ACC112 (cell line): Measurements from ENCODE around the gene MYL3.
"Not testable (repeated sequence)": the region's sequence is repeated elsewhere in the genome, so short reads cannot be mapped to it uniquely, and the experiment has no call there.

ENCODE experiments used
- H2AFZ ChIP-seq: fragments of 200-600 bp; sonication (generic); one replicate; pipeline ENCODE4 v1.6.0; 2017; ENCODE audit warnings: antibody characterized with exemption, low read length; ENCODE audit not compliant: unreplicated experiment
- H3K27ac ChIP-seq: fragments of 200-600 bp; sonication (generic); 2 replicates; pipeline ENCODE4 v1.5.1; 2014; ENCODE audit warnings: low read depth, mild to moderate bottlenecking, antibody characterized with exemption, low read length, moderate library complexity
- H3K27me3 ChIP-seq: fragments of 200-600 bp; sonication (generic); 2 replicates; pipeline ENCODE4 v1.6.1; 2014; ENCODE audit warnings: mild to moderate bottlenecking, antibody characterized with exemption, low read length, moderate library complexity, mixed read lengths; ENCODE audit not compliant: insufficient read depth
- H3K36me3 ChIP-seq: fragments of 200-600 bp; sonication (generic); 2 replicates; pipeline ENCODE4 v1.6.1; 2016; ENCODE audit warnings: mild to moderate bottlenecking, antibody characterized with exemption, low read length, moderate library complexity, mixed read lengths; ENCODE audit not compliant: insufficient read depth
- H3K4me1 ChIP-seq: fragments of 200-600 bp; sonication (generic); one replicate; pipeline ENCODE4 v1.6.1; 2016; ENCODE audit warnings: low read length, mixed read lengths; ENCODE audit not compliant: insufficient read depth, unreplicated experiment, control insufficient read depth
- H3K4me3 ChIP-seq: fragments of 200-600 bp; sonication (generic); 2 replicates; pipeline ENCODE4 v1.5.1; 2014; ENCODE audit warnings: mild to moderate bottlenecking, low read depth, low read length
- H3K79me2 ChIP-seq: fragments of 200-600 bp; sonication (generic); one replicate; pipeline ENCODE4 v1.6.0; 2016; ENCODE audit warnings: low read length; ENCODE audit not compliant: control insufficient read depth, unreplicated experiment, insufficient read depth

The MYL3 gene

DNA sequence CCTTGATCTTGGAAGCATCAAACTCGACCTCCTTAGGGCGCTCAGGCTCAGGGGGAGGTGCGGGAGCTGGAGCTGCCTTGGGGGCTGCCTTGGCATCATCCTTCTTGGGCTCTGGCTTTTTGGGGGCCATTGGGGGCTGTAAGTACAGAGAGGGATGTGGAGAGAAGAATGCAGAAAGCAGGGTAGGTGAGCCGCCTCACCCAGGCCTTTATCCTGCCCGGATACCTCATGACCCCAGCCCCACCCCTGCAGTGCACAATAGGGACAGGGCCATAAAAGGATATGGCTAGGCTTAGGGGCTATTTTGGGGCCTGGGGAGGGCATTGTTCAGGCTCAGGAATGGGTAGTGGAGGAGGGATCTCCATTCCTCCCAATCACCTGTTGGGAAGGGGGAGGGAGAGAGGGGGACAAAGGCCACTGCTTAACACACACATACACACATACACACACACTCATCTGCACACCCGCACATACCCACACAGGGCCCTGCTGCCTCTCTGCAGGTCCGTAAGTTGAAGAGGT lies at the start of gene MYL3:
TSS of gene MYL3 (minus strand) at position 184 of the 522 bp plus-strand sequence. CDS start at position 130, 54 bp downstream.
- no peaks in the 10 kb centered on the region for H3K36me3 ChIP-seq
- H3K27me3 ChIP-seq = no peaks in the 10 kb centered on the region
- H3K4me1 ChIP-seq = peaks cover 7% of the 10 kb centered on the region
- no peaks in the 10 kb centered on the region for H3K79me2 ChIP-seq
- no peak within 1 kb of the TSS for H3K27ac ChIP-seq
- no peak within 1 kb of the TSS for H3K4me3 ChIP-seq
- no peak within 1 kb of the TSS for H2AFZ ChIP-seq

DNA sequence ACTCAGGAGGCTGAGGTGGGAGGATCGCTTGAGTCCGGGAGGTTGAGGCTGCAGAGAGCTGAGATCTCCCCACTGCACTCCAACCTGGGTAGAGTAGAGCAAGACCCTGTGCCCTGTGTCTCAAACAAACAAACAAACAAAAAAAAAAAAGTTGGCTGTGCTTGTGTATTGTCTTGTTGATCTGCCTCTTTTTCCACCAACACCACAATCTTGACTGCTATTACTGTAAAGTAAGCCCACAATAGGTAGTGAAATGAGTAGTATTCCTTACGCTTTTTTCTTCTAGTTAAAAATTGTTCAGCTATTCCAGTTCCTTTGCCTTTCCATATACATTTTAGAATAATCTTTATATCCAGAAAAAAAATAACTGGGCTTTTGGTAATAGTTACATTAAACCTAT lies 49.7 kb upstream of the MYL3 start:
- Histone ChIP-seq H3K36me3 (peaks cover 12% of the 10 kb centered on the region), H3K27ac (no peak overlapping the region), H2AFZ (no peak overlapping the region), H3K27me3 (no peaks in the 10 kb centered on the region), H3K4me1 (peaks cover 22% of the 10 kb centered on the region), H3K4me3 (no peak overlapping the region), H3K79me2 (no peaks in the 10 kb centered on the region)

DNA sequence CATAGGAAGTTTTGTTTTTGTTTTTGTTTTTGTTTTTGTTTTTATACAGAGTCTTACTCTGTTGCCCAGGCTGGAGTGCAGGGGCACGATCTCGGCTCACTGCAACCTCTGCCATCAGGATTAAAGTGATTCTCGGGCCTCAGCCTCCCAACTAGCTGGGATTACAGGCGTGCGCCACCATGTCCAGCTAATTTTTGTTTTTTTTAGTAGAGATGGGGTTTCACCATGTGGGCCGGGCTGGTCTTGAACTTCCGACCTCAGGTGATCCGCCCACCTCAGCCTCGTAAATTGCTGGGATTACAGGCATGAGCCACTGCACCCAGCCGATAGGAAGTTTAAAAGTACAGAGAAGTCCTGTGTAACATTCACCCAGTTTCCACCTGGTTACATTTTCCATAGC lies 47.7 kb upstream of the MYL3 start:
- not testable (repeated sequence) for H3K79me2 ChIP-seq, H2AFZ ChIP-seq, H3K4me3 ChIP-seq, H3K27ac ChIP-seq, H3K27me3 ChIP-seq, H3K36me3 ChIP-seq
- H3K4me1 ChIP-seq = peaks cover 24% of the 10 kb centered on the region

DNA sequence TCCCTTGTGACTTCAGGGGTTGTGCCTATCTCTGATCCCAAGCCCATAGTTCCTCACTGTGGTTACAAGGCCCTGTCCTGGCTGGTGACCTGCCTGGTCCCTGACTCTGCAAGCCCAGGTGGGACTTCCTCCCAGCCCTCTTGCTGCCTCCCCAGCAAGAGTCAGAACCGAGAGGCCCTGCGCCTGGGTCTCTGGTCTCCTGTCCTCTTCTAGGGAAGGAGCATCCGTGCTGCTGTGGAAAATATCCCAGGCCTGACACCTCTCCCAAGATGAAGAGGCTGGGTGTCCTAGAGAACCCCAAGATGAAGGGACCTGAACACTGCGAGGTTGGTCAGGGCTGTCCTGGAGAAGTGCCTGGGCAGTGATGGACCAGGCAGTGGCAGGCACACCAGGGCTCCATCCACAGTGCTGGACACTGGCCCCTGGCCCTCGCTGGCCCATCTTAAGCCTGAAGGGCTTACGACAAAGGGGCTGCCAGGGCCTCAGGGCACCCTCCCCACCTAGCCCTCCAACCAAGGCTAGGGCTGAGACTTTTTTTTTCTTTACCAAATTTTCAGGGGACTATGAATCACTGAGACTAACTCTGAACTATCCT lies 47.0 kb upstream of the MYL3 start:
- Histone ChIP-seq H3K27me3 (no peaks in the 10 kb centered on the region), H2AFZ (no peak overlapping the region), H3K27ac (no peak overlapping the region), H3K4me1 (peaks cover 24% of the 10 kb centered on the region), H3K36me3 (no peaks in the 10 kb centered on the region), H3K4me3 (no peak overlapping the region), H3K79me2 (no peaks in the 10 kb centered on the region)

DNA sequence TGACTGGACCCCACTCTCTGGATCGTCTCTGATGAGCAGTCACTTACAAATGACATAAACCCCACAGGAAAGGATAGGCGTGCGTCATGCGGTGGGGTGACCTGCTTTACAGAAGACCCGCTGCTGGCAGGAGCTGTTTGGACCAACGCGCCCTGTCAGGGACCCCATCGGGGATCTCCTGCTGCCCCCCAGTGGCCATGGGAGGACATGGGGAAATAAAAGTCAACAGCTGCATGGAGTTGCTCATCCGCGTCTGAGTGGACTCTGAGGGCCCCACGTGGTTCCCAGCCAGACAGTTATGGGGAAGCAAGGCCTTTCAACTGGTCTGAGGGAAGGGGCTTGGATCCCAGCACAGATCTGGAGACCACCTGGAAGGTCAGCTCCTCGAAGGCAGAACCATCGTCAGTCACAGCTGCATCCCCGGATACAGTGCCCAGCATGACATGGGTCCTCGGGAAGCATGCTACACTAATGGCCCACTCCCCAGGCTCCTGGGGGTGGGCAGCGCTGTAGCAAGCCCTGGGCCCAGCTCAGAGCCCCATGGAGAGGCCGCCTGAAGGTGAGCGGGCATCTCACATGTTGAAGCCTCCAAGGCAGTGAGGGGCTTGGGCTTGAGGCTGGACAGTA lies 46.4 kb upstream of the MYL3 start:
- no peaks in the 10 kb centered on the region for H3K27me3 ChIP-seq
- H3K4me3 ChIP-seq = no peak overlapping the region
- no peaks in the 10 kb centered on the region for H3K79me2 ChIP-seq
- peaks cover 24% of the 10 kb centered on the region for H3K4me1 ChIP-seq
- no peak overlapping the region for H3K27ac ChIP-seq
- no peak overlapping the region for H2AFZ ChIP-seq
- no peaks in the 10 kb centered on the region for H3K36me3 ChIP-seq

DNA sequence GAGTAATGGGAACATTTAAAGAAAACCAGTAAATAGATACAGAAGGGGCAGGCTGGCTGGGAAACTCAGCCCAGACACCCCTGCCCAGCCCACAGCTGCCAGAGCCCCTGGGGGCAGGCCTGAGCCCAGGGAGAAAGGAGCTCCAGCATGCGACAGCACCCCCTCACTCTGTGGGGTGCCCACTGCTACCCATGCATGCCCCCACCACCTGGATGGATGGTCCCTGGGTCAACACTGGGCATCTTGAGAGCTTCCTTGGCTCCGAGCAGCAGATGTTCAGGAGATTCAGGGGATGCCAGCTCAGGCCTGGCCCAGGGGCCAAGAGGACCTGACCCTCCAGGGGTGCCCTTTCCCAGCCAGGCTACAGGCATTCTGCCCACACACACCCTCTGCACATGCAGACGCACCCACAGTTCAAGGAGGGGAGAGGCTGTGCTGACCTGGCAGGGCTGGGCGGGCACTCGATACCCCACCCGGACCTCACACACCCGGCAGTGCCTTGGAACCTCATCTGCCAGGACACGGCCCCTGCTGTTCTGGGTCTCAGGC lies 45.8 kb upstream of the MYL3 start:
- no peak overlapping the region for H2AFZ ChIP-seq

DNA sequence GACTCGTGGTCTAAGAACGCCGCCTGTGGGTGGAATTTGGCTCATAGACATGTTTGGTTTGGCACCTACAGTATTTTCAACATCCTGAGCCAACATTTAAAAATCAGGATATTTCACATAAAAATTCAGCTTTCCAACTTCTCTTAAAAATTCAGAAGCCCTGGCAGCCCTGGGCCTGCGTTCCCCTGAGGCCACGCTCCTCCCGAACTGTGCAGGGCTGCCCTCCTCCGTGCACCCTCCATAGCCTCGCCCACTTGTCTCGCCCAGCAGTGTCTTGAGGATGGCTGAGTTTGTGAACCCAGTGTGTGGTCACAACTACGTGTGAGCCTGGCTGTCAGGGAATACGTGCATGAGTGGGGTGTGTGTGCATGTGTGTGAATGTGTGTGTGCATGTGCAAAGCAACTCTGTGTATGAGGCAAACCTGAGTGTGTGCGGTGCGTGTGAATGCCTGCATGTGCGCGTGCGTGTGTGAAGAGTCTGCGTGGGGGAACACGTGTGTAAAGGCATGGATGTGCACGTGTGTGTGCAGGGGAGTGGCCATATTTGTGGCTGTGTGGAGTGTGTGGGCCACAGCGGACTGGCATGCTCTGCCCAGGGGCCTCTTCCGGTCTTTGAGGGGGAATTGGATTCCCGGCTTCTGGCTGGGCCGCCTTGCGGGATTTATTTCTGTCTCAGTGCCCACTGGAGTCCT lies 45.2 kb upstream of the MYL3 start:
- H2AFZ ChIP-seq = no peak overlapping the region
- H3K27me3 ChIP-seq = no peaks in the 10 kb centered on the region
- no peak overlapping the region for H3K27ac ChIP-seq
- H3K36me3 ChIP-seq = no peaks in the 10 kb centered on the region
- no peaks in the 10 kb centered on the region for H3K79me2 ChIP-seq
- H3K4me3 ChIP-seq = no peak overlapping the region
- peaks cover 25% of the 10 kb centered on the region for H3K4me1 ChIP-seq

More for the DNA sequence above, 45.8 kb upstream of the MYL3 start:
- peaks cover 25% of the 10 kb centered on the region for H3K4me1 ChIP-seq
- no peaks in the 10 kb centered on the region for H3K36me3 ChIP-seq
- H3K4me3 ChIP-seq = no peak overlapping the region
- no peak overlapping the region for H3K27ac ChIP-seq
- H3K79me2 ChIP-seq = no peaks in the 10 kb centered on the region
- no peaks in the 10 kb centered on the region for H3K27me3 ChIP-seq

DNA sequence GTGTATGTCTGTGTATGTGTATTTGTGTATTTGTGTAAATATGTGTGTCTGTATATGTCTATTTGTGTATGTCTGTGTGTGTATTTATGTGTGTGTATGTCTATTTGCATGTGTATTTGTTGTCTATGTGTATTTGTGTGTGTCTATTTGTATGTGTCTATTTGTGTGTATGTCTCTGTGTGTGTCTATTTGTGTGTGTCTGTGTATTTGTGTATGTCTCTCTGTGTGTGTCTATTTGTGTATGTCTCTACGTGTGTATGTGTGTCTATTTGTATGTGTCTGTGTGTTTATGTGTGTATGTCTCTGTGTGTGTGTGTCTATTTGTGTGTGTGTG lies 44.7 kb upstream of the MYL3 start:
- no peaks in the 10 kb centered on the region for H3K79me2 ChIP-seq
- H3K4me1 ChIP-seq = peaks cover 26% of the 10 kb centered on the region
- no peak overlapping the region for H3K4me3 ChIP-seq
- no peak overlapping the region for H2AFZ ChIP-seq
- H3K36me3 ChIP-seq = no peaks in the 10 kb centered on the region
- no peak overlapping the region for H3K27ac ChIP-seq
- no peaks in the 10 kb centered on the region for H3K27me3 ChIP-seq

DNA sequence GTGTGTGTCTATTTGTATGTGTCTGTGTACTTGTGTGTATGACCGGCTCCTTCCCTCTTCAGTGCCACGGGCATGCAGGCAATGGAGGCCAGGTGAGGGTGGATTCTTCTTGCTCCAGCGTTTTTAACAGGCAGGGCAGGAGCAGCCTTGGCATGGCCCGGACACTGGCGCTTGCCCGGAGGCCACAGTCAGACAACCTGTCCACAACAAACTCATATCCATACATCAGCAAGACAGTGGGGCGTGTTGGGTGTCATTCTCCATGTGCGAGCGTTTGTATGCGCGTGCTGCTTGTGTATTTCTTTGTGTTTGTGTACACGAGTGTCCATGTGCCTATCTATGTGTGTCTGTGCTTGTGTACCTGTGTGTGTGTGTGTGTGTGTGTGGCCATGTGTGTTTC lies 44.0 kb upstream of the MYL3 start:
- Histone ChIP-seq H3K36me3 (no peaks in the 10 kb centered on the region), H3K79me2 (no peaks in the 10 kb centered on the region), H3K4me3 (no peak overlapping the region), H3K4me1 (peaks cover 26% of the 10 kb centered on the region), H3K27ac (no peak overlapping the region), H2AFZ (no peak overlapping the region), H3K27me3 (no peaks in the 10 kb centered on the region)

DNA sequence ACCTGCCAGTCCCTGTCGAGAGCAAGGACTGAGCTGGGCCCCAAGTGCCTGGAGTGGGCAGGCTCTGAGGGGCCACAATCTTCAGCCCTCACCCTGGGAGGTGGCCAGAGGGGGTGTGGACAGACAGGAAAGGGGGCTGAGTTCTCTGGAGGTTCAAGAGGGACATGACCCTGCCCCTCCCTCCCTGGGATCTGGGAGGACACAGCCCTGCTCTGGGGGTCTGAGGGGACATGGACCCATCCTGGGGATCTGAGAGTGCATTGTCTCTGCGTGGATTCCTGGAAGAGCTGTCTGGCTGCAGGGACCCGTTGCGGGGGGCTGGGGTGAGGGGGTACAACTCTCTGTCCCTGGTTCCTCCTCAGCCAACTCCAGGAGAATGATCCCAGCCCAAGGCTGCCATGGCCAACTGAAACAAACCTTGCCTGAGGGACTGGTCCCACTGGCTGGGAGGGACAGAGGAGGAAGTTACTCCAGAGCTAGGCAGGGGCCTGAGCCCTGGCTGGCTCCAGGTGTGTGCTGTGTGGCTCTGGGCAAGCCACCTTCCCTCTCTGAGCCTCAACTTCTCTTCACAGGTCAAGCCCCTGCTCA lies 43.3 kb upstream of the MYL3 start:
- Histone ChIP-seq H3K36me3 (no peaks in the 10 kb centered on the region), H3K27ac (no peak overlapping the region), H3K79me2 (no peaks in the 10 kb centered on the region), H3K4me3 (no peak overlapping the region), H3K27me3 (no peaks in the 10 kb centered on the region), H3K4me1 (peaks cover 26% of the 10 kb centered on the region), H2AFZ (no peak overlapping the region)
